HepG2 (cell line): ENCODE data around the gene TMEM59. TPM values are rescaled to one million over a fixed set of nuclear protein-coding genes. Genes with fewer than 3 reads are reported as not detected.
A peak's percentile ranks its signal among the peaks of the same experiment; 100 is the strongest.
"Not testable (repeated sequence)": the region's sequence is repeated elsewhere in the genome, so short reads cannot be mapped to it uniquely, and the experiment has no call there.

Source experiments
- ATAC-seq: fragments of 200-7000 bp; cut with Tn5 transposase; 3 replicates; pipeline ENCODE4 v1.9.1; 2020; ENCODE audit warnings: mild to moderate bottlenecking, moderate library complexity
- BruUV-seq: library from RNA; stranded (reverse); fragments of 400-500 nt; replicated peaks from 2 replicates; lab custom pipeline; 2021; lab: Mats Ljungman, UMichigan
- CTCF ChIA-PET: fragments of 300-600 bp; formaldehyde crosslinking; extraction: SDS; loops from one replicate; lab custom pipeline; 2021; ENCODE audit warnings: low total read pairs, inconsistent platforms, low intra/inter-chr PET ratio; lab: Yijun Ruan, JAX
- POLR2A ChIA-PET: fragments of 350-600 bp; sonication (Branson Sonifier 250); formaldehyde crosslinking; loops from one replicate; lab custom pipeline; 2020; ENCODE audit warnings: antibody characterized with exemption, inconsistent platforms; lab: Yijun Ruan, JAX
- DNase-seq: peaks from one replicate; pipeline ENCODE4 v3.0.0-alpha.2; 2015; ENCODE audit warnings: low spot score
- FAIRE-seq: peaks from 3 replicates; lab custom pipeline; 2011; peaks lifted over from hg19 to GRCh38; lab: Jason Lieb, UNC
- H2AFZ ChIP-seq: one replicate; pipeline ENCODE4 v1.6.1; 2011; ENCODE audit warnings: low read length, inconsistent platforms
- H3K27ac ChIP-seq: fragments of 300-600 bp; 3 replicates; pipeline ENCODE4 v1.8.0; 2011; ENCODE audit warnings: mixed run types, mild to moderate bottlenecking, mixed read lengths, low read length, inconsistent platforms; ENCODE audit not compliant: insufficient read depth; ENCODE audit errors: extremely low read length
- H3K27me3 ChIP-seq, 2 experiments: fragments of 200-600 bp in 1 of 2; 2 replicates in 1 of 2; 3 replicates in 1 of 2; pipeline versions ENCODE4 v1.6.0 to v1.8.0; 2011; ENCODE audit warnings: low read length in 2 of 2, mild to moderate bottlenecking in 2 of 2, moderate library complexity in 2 of 2, inconsistent platforms in 1 of 2; ENCODE audit not compliant: insufficient read depth in 2 of 2, control insufficient read depth in 1 of 2
- H3K36me3 ChIP-seq, 2 experiments: fragments of 200-600 bp in 1 of 2; replicated peaks in 1 of 2; 2 replicates in 1 of 2; 3 replicates in 1 of 2; pipeline versions ENCODE4 v1.5.1 to v1.8.0; 2011; ENCODE audit warnings: low read length in 2 of 2, inconsistent platforms in 1 of 2; ENCODE audit not compliant: insufficient read depth in 2 of 2, control insufficient read depth in 1 of 2
- H3K4me1 ChIP-seq: 2 replicates; pipeline ENCODE4 v1.5.1; 2012; ENCODE audit warnings: low read length, inconsistent platforms; ENCODE audit not compliant: insufficient read depth
- H3K4me2 ChIP-seq: 2 replicates; pipeline ENCODE4 v1.6.0; 2011; ENCODE audit warnings: low read depth, low read length, inconsistent platforms
- H3K4me3 ChIP-seq, 3 experiments: fragments of 200-600 bp in 1 of 3; sonication (generic), shearing (Covaris generic) in 1 of 3; replicated peaks in 1 of 3; 2 replicates each; pipeline ENCODE4 v1.5.1; 2011 to 2016; ENCODE audit warnings: low read length in 3 of 3, inconsistent platforms in 2 of 3, low read depth in 2 of 3, mild to moderate bottlenecking in 2 of 3, control low read depth in 1 of 3, mixed read lengths in 1 of 3; ENCODE audit not compliant: insufficient read depth in 1 of 3
- H3K79me2 ChIP-seq: one replicate; pipeline ENCODE4 v1.6.1; 2011; ENCODE audit warnings: low read length, inconsistent platforms; ENCODE audit not compliant: insufficient read depth
- H3K9ac ChIP-seq: 2 replicates; pipeline ENCODE4 v1.6.0; 2011; ENCODE audit warnings: mild to moderate bottlenecking, low read depth, low read length, inconsistent platforms; ENCODE audit not compliant: insufficient read depth
- H3K9me3 ChIP-seq: 2 replicates; pipeline ENCODE4 v1.5.1; 2012; ENCODE audit warnings: mild to moderate bottlenecking, low read length
- H4K20me1 ChIP-seq: 2 replicates; pipeline ENCODE4 v1.6.0; 2011; ENCODE audit warnings: inconsistent platforms, mild to moderate bottlenecking, low read length, moderate library complexity; ENCODE audit not compliant: insufficient read depth
- ATF6 ChIP-seq: sonication (generic); formaldehyde crosslinking; conservative IDR thresholded peaks from 2 replicates; pipeline ENCODE4 v1.4.0; 2020; ENCODE audit warnings: missing genetic modification reagents
- HMG20A ChIP-seq: IDR thresholded peaks from 2 replicates; pipeline ENCODE4 v1.6.1; 2016; ENCODE audit warnings: borderline replicate concordance
- RFX1 ChIP-seq: fragments of 450-650 bp; IDR thresholded peaks from 2 replicates; pipeline ENCODE4 v1.6.1; 2017
- ZBTB26 ChIP-seq: IDR thresholded peaks from 2 replicates; pipeline ENCODE4 v1.6.1; 2016; ENCODE audit warnings: missing compliant biosample characterization, missing genetic modification reagents, borderline replicate concordance
- ZNF24 ChIP-seq: fragments of 450-650 bp; IDR thresholded peaks from 2 replicates; pipeline ENCODE4 v1.6.1; 2017; ENCODE audit warnings: antibody characterized with exemption, mild to moderate bottlenecking
- ZNF513 ChIP-seq: sonication (generic); formaldehyde crosslinking; conservative IDR thresholded peaks from 2 replicates; pipeline ENCODE4 v1.5.0; 2020; ENCODE audit warnings: missing genetic modification reagents
- ZNF549 ChIP-seq: sonication (generic); formaldehyde crosslinking; IDR thresholded peaks from 2 replicates; pipeline ENCODE4 v1.5.0; 2020; ENCODE audit warnings: missing genetic modification reagents
- ZNF572 ChIP-seq: sonication (generic); formaldehyde crosslinking; IDR thresholded peaks from 2 replicates; pipeline ENCODE4 v1.5.1; 2020; ENCODE audit warnings: mild to moderate bottlenecking, missing genetic modification reagents
- ZNF580 ChIP-seq: IDR thresholded peaks from 2 replicates; pipeline ENCODE4 v1.6.1; 2016; ENCODE audit warnings: low read depth, borderline replicate concordance
- ZNF616 ChIP-seq: sonication (generic); formaldehyde crosslinking; IDR thresholded peaks from 2 replicates; pipeline ENCODE4 v1.5.0; 2020; ENCODE audit warnings: low read depth, mild to moderate bottlenecking, missing genetic modification reagents
- ZNF737 ChIP-seq: sonication (generic); formaldehyde crosslinking; IDR thresholded peaks from 2 replicates; pipeline ENCODE4 v1.5.0; 2020; ENCODE audit warnings: missing genetic modification reagents, mild to moderate bottlenecking, borderline replicate concordance
- ZNF75D ChIP-seq: sonication (generic); formaldehyde crosslinking; IDR thresholded peaks from 2 replicates; pipeline ENCODE4 v1.8.1; 2023; ENCODE audit warnings: missing genetic modification reagents, mild to moderate bottlenecking, borderline replicate concordance
- WGBS: methylation state at CpG from one replicate; pipeline ENCODE4 v1.1.6; 2017; ENCODE audit warnings: low lambda C conversion rate; 5-methylcytosine and 5-hydroxymethylcytosine counted together
- in situ Hi-C: cut with HindIII; loops from 2 replicates; pipeline ENCODE4 v1.10.0; 2017; ENCODE audit warnings: low pct_unique_long_range_greater_than_20kb; ENCODE audit not compliant: extremely low pct_ligation_motif_present
- intact Hi-C: fragments of 100-400 bp; cut with micrococcal nuclease; formaldehyde crosslinking; loops from one replicate; pipeline ENCODE4 v1.10.0; 2022; ENCODE audit not compliant: unreplicated experiment
- polyA plus RNA-seq, 8 experiments: library from polyadenylated mRNA; depleted of rRNA in 3 of 8; stranded (reverse) in 7 of 8; unstranded in 1 of 8; fragments of >200 nt; fragmentation: Illumina TruSeq in 4 of 8; extraction: Trizol in 4 of 8; gene quantifications; 2 replicates each; pipeline versions ENCODE4 v1.2.1 to v1.2.3, GENCODE V29; 2011 to 2016; ENCODE audit warnings: low read depth in 4 of 8, missing spikeins in 1 of 8, mixed read lengths in 1 of 8; ENCODE audit not compliant: insufficient read depth in 1 of 8
- total RNA-seq, 5 experiments: library from RNA; depleted of rRNA; stranded (reverse); fragments of >200 nt; fragmentation: Illumina TruSeq; extraction: Trizol; gene quantifications; 2 replicates each; pipeline ENCODE4 v1.2.3, GENCODE V29; 2016; ENCODE audit warnings: low read depth in 1 of 5

Gene TMEM59
- total and polyA plus RNA-seq, 2 of the 13 experiments (the other 11 are each of a cell fraction or from before 2014, with no cell fraction given), result 147 to 363 TPM

- H2AFZ ChIP-seq, H3K36me3 ChIP-seq, H3K27ac ChIP-seq, H3K79me2 ChIP-seq, H3K4me3 ChIP-seq, CTCF ChIA-PET, FAIRE-seq, POLR2A ChIA-PET, H4K20me1 ChIP-seq, DNase-seq, H3K9ac ChIP-seq, H3K4me1 ChIP-seq, H3K27me3 ChIP-seq, ATAC-seq, BruUV-seq, H3K4me2 ChIP-seq, H3K9me3 ChIP-seq, in situ Hi-C loops: not testable (repeated sequence)
- WGBS, result 50% methylated on average over 2 of the region's 2 CpGs
- intact Hi-C loops, result loop anchor here (5.0 kb wide), 1 partner anchor 33 kb away; no protein-coding TSS in a partner anchor
These were observed 58.5 kb downstream of the TMEM59 start for GRCh38 chr1:53994516-53994915.

- in situ Hi-C loops, result no loop called here
- H3K27me3 ChIP-seq, result no peaks in the 10 kb centered on the region
- no peaks in the 10 kb centered on the region for H3K4me1 ChIP-seq
- H3K9me3 ChIP-seq, result no peaks in the 10 kb centered on the region
- intact Hi-C loops, result loop anchor here (1.0 to 5.0 kb wide), 3 partner anchors 35 to 89 kb away; partner anchors contain the start of genes TCEANC2 and TMEM59
- BruUV-seq, result no TSS peak
- WGBS, result 37% methylated on average over 3 of the region's 4 CpGs
- H3K27ac ChIP-seq, result no peak overlapping the region
- peak; percentile 100 for ATAC-seq
- DNase-seq, result peak; percentile 75
- no peak overlapping the region for H3K9ac ChIP-seq
- ChIA-PET POLR2A (interaction anchor here (1.1 to 1.6 kb wide), 9 partner anchors 10 to 415 kb away, joined by 3 to 12 read pairs (median 7); partner anchors contain the start of genes IFT25, LDLRAD1, TCEANC2 and TMEM59), CTCF (interaction anchor here (1.6 to 1.8 kb wide), 2 partner anchors 78 to 89 kb away, joined by 6 to 12 read pairs; no protein-coding TSS in a partner anchor)
- no peak overlapping the region; a peak in 1 of 6 replicates for H3K4me3 ChIP-seq
- no peaks in the 10 kb centered on the region for H4K20me1 ChIP-seq
- FAIRE-seq, result peak; percentile 30
- H3K4me2 ChIP-seq, result peak overlapping the region; percentile 52
- no peaks in the 10 kb centered on the region for H3K36me3 ChIP-seq
- no peaks in the 10 kb centered on the region for H3K79me2 ChIP-seq
- no peak overlapping the region for H2AFZ ChIP-seq
- TF ChIP-seq ZNF513 (CRISPR knock-in tag) (no peak), ZBTB26 (no peak), RFX1 (no peak), ATF6 (CRISPR knock-in tag) (no peak), ZNF75D (no peak), ZNF737 (CRISPR knock-in tag) (no peak), HMG20A (no peak), ZNF580 (CRISPR knock-in tag) (no peak), ZNF549 (CRISPR knock-in tag) (no peak), ZNF572 (CRISPR knock-in tag) (no peak), ZNF24 (no peak), ZNF616 (CRISPR knock-in tag) (no peak)
These were observed 60.7 kb downstream of the TMEM59 start for GRCh38 chr1:53992085-53992874.
